Hematopoietic multipotent progenitor cell treated with erythropoietin and hydrocortisone succinate and interleukin-3 and kit ligand, for 8 days (in vitro differentiated cells): ENCODE results near the gene MT2A.
"Not testable (repeated sequence)": the region's sequence is repeated elsewhere in the genome, so short reads cannot be mapped to it uniquely, and the experiment has no call there.

Source experiments
- DNase-seq: peaks from one replicate; pipeline ENCODE4 v3.0.0-alpha.2; 2015

MT2A gene

DNA sequence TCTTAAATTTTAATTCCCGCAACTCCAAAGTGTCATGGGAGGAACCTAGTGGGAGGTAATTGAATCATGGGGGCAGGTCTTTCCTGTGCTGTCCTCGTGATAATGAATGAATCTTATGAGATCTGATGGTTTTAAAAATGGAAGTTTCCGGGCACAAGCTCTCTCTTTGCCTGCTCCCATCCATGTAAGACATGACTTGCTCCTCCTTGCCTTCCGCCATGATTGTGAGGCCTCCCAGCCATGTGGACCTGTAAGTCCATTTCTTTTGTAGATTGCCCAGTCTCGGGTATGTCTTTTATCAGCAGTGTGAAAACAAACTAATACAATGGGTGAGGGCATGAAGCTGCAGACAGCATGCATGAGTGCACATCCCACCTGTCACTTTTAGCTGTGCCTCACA is 14.8 kb downstream of the MT2A start:
- DNase-seq = not testable (repeated sequence)

DNA sequence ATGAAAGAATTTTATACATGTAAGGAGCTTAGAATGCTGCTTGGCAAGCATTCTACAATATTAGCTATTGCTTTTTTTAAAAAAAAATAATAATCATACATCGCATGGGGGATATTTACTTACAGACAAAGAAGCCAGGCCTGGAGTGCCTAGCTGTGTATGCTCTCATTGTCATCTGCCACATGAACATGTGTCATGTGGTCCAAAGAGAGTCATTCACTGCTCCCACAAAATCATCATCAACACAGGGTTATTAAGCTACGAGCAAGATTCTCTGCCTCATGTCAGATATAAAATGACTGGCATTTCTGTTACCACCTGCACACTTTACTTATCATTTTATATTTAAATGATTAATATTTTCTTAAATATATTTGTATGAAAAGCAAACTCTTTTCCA is 15.3 kb downstream of the MT2A start:
- no peak for DNase-seq

DNA sequence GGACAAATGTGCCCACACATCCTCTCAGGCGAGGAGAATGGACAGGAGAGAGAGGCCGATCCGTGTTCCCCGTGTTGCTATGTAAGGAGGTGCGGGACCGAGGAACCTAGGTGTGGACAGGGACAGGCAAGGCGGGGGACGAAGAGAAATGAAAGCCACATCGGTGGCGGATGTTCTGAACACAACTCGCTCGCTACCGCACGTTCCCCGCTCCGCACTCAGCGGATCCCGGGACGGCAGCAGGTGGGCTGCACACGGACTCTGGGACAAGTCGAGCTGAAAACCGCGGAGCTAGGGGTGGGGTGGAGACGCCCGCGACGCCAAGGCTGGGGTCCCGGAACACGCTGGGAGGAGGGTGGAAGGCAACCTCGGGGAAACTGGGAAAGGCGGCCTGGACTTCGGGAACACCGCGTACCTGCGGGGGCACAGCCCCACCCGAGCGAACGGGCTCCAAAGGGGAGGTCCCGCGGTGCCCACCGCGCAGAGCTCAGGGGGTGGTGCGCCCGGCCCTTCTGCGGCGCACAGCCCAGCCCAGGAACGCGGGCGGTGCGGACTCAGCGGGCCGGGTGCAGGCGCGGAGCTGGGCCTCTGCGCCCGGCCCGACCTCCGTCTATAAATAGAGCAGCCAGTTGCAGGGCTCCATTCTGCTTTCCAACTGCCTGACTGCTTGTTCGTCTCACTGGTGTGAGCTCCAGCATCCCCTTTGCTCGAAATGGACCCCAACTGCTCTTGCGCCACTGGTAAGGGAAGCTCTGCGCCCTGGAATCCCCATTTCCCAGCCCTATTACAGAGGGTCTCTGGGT is 17.0 kb downstream of the MT2A start, which contains the start of gene MT1E:
MT1E (plus strand) TSS at position 642 of the 803 bp plus-strand sequence; CDS start at position 713, 71 bp downstream.
- DNase-seq = no peak

DNA sequence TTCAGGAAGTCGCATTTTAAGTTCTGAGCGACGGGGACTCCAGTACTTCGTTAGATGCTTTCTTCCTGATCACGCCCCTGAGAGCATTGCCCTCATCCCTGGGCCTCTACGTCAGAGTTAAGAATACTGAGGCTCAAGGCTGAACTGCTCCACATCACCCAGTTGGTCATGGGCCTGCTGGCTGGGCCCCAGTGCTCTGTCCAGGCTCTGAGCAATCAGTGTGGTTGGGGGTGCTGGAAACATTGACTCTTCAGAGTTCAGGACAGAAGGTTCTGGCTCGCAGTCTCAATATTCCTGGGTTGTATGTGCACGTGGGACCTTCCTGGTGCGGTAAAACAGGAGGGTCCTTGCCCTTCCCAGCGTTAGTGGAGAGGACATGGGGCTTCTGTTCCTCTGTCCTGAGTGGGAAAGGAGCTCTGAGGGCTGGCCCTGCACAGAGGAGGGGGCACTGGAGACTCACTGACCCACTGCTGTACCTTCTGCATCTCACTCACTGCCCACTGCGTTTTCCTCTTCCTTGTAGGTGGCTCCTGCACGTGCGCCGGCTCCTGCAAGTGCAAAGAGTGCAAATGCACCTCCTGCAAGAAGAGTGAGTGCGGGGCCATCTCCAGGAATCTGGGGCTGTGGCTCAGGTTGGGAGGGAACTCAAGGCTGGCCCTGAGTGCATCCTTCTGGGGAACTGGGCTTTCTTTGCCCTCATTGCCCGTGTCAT is 17.7 kb downstream of the MT2A start:
- DNase-seq = no peak

- DNase-seq = no peak
Observed at GRCh38 chr16:56626685-56627084, 18.3 kb downstream of the MT2A start.

DNA sequence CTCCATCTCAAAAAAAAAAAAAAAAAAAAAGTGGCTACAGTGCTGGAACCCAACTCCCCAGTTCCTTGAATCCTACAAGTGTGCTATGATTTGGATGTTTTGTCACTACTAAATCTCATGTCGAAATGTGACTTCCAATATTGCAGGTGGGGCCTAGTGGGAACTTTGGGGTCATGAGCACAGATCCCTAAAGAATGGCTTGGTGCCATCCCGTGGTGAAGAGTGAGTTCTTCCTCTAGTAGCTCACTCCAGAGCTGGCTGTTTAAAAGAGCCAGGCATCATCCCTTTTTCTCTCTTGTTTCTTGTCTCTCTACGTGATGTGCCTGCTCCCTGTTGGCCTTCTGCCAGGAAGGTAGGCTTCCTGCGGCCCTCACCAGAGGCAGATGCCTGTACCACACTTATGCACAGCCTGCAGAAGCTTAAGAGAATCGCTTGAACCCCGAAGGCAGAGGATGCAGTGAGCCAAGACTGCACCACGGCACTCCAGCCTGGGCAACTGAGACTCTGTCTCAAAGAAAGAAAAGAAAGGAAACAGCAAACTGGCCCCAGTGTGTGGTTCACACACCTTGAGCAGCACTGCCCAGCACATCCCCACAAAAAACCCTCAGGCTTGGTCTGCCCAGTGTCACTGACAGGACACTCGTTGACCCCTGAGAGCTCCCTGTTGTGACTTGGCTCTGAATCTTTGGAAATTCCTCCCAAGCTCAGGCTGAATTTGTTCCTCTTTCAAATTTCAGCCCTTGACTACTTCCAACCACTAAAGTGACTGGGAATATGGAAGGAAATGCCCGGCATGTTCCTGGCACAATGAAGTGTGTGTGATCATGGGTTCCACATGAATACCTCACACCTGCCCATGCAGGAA is 20.3 kb downstream of the MT2A start:
- no peak for DNase-seq

GRCh38 chr16:56629531-56629930 is 21.1 kb downstream of the MT2A start:
- no peak for DNase-seq

DNA sequence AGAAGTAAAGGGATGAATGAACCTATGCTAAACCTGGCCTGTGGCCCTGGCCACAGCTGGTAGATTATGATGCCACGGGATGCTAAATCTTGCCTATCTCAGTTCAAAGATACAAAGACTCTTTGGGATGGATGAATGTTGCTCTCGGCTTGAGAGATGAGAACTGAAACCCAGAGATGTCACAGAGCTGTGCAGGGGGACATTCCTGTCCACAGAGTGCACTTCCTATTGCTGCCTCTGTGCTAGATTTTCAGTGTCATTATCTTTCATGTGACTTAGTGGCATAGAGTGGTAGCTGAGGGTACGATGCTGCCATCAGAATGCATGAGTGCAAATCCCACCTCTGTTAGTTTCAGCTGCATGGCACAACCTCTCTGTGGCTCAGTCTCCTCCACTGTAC is 21.8 kb downstream of the MT2A start:
- no peak for DNase-seq

- DNase-seq = no peak
Observed at GRCh38 chr16:56631197-56631596, 22.8 kb downstream of the MT2A start.

- DNase-seq = no peak
Observed at GRCh38 chr16:56631832-56632155, 23.4 kb downstream of the MT2A start.

DNA sequence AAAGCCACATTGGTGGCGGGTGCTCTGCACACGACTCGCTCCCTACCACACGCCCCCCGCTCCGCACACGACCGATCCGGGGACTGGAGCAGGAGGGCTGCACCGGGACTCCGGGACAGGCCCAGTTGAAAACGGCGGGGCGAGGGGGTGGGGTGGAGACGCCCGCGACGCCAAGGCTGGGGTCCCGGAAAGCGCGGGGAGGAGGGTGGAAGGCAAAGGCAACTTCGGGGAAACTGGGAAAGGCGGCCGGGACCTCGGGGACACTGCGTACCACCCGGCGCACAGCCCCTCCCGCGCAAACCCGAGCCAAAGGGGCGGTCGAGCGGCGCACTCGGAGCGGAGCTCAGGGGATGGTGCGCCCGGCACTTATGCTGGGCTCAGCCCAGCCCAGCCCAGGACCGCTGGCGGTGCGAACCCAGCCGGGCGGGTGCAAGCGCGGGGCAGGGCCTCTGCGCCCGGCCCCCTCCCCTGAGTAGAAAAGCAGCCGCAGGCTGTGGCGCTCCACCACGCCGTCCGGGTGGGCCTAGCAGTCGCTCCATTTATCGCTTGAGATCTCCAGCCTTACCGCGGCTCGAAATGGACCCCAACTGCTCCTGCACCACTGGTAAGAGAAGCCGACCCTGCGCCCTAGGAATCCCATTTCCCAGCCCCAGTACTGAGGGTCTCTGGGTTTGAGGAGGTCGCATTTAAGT is 23.9 kb downstream of the MT2A start, which contains the start of gene MT1M:
MT1M (plus strand) TSS at position 504 of the 692 bp plus-strand sequence; CDS start at position 577, 73 bp downstream.
- DNase-seq = no peak

GRCh38 chr16:56632848-56633365 is 24.5 kb downstream of the MT2A start:
- no peak for DNase-seq

GRCh38 chr16:56633535-56633934 is 25.2 kb downstream of the MT2A start:
- DNase-seq = no peak

DNA sequence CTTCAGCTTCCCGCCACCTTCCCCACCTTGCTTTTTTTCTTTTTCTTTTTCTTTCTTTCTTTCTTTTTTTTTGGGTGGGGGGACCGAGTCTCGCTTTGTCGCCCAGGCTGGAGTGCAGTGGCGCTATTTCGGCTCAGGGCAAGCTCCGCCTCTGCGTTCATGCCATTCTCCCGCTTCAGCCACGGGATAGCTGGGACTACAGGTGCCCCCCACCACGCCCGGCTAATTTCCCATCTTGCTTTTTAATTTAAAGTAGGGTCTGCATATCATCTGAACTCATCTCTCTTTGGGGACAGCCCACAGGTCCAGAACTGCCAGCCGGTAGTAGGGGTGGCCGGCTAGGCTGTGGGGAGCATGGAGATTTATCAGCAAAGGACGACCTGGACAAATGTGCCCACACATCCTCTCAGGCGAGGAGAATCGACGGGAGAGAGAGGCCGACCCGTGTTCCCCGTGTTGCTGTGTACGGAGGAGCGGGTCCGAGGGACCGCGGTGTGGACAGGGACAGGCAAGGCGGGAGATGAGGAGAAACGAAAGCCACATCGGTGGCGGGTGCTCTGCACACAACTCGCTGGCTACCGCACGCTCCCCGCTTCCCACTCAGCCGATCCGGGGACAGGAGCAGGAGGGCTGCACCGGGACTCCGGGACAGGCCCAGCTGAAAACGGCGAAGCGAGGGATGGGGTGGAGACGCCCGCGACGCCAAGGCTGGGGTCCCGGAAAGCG is 26.5 kb downstream of the MT2A start:
- DNase-seq = no peak

GRCh38 chr16:56635441-56635967 is 27.1 kb downstream of the MT2A start:
- no peak for DNase-seq

DNA sequence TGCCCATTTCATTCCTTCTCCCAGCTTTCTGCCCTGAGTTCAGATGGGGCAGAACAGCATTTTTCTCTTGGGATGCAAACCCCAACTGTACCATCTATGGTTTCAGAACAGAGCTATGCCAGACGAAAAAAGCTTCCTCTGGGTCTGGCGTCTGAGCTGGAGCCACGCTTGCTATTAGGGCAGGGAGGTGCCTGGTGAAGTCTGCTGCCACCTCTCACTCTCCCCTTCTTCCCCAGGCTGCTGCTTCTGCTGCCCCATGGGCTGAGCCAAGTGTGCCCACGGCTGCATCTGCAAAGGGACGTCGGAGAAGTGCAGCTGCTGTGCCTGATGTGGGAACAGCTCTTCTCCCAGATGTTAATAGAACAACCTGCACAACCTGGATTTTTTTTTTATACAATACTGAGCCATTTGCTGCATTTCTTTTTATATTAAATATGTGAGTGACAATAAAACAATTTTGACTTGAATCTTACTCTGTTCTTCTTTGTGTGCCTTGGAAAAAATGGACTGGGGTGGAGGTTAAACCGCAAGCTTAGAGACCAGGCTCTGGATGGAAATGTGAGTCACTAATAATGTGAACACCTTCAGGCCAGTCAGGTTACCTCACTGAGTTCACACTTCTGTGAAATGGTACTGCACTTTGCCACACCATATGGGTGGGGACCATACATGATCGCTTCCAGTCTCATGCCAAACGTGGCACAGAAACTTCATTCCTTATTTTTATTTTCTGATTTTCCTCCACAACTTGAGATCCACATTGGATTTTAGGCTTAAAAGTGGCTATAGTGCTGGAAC is 28.4 kb downstream of the MT2A start:
- no peak for DNase-seq

DNA sequence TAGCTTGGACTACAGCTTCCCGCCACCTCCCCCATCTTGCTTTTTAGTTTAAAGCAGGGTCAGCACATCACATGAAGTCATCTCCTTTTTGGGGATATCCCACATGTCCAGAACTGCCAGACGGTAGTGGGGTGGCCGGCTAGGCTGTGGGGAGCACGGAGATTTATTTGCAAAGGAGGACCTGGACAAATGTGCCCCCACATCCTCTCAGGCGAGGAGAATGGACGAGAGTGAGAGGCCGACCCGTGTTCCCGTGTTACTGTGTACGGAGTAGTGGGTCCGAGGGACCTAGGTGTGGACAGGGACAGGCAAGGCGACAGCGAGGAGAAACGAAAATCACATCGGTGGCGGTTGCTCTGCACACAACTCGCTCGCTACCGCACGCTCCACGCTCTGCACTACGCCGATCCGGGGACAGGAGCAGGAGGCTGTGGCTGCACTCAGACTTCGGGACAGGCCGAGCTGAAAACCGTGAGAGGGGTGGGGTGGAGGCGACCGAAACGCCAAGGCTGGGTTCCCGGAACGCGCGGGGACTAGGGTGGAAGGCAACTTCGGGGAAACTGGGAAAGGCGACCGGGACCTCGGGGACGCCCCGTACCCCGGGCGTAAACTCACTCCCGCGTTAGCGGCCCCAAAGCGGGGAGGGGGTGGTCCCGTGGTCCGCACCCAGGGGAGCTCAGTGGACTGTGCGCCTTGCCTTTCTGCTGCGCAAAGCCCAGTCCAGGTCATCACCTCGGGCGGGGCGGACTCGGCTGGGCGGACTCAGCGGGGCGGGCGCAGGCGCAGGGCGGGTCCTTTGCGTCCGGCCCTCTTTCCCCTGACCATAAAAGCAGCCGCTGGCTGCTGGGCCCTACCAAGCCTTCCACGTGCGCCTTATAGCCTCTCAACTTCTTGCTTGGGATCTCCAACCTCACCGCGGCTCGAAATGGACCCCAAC is 29.7 kb downstream of the MT2A start, which contains the start of gene MT1A:
MT1A (plus strand) TSS at position 853 of the 937 bp plus-strand sequence; CDS start at position 926, 73 bp downstream.
- DNase-seq = no peak

DNA sequence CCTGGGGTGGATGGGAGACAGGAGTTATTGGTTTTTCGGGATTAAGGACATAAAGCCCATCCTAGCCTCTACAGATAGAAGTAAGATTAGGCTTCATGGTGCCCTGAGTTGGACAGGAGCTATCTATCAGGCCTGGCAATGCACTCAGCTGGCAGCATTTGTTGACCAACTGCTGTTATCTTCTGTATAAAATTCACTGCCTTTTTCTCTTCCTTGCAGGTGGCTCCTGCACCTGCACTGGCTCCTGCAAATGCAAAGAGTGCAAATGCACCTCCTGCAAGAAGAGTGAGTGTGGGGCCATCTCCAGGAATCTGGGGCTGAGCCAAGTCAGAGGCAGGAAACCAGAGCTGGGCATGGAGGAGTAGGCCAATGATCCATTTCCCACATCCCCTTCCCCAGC is 30.7 kb downstream of the MT2A start:
- DNase-seq = no peak

GRCh38 chr16:56640076-56640475 is 31.7 kb downstream of the MT2A start:
- no peak for DNase-seq
